Upper lobe of right lung (tissue), 1 donor: ENCODE data around the gene PLS1. TPM values are rescaled to one million over a fixed set of nuclear protein-coding genes. Genes with fewer than 3 reads are reported as not detected.

Source experiments
- ATAC-seq: fragments of 200-7000 bp; cut with Tn5 transposase; one replicate; pipeline ENCODE4 v1.9.1; 2020; ENCODE audit warnings: mild to moderate bottlenecking, moderate library complexity
- DNase-seq: peaks from one replicate; pipeline ENCODE4 v3.0.0-alpha.2; 2020
- H3K27ac ChIP-seq: fragments of 200-600 bp; one replicate; pipeline ENCODE4 v1.8.0; 2022
- H3K27me3 ChIP-seq: fragments of 200-600 bp; one replicate; pipeline ENCODE4 v1.8.0; 2022; ENCODE audit warnings: mild to moderate bottlenecking
- H3K36me3 ChIP-seq: fragments of 200-600 bp; one replicate; pipeline ENCODE4 v1.8.0; 2022
- H3K4me1 ChIP-seq: fragments of 200-600 bp; one replicate; pipeline ENCODE4 v1.8.0; 2022
- H3K4me3 ChIP-seq: fragments of 200-600 bp; one replicate; pipeline ENCODE4 v1.8.0; 2022; ENCODE audit warnings: mild to moderate bottlenecking
- H3K9me3 ChIP-seq: fragments of 200-600 bp; one replicate; pipeline ENCODE4 v1.8.0; 2022
- intact Hi-C: fragments of 100-400 bp; cut with DNase I; formaldehyde crosslinking; loops from one replicate; pipeline ENCODE4 v1.11.0; 2022
- total RNA-seq: library from RNA; stranded (reverse); fragmentation: NEBNext Ultra II Directional; extraction: Animal tissue kit (Norgen Biotek cat#: 25700); gene quantifications from one replicate; pipeline ENCODE4 v1.2.1, GENCODE V29; 2021
- TF ChIP-seq, protein P1 (sequence below): fragments of 200-600 bp; IDR thresholded peaks from one replicate; pipeline ENCODE4 v1.8.0; 2022; ENCODE audit warnings: antibody characterized with exemption
- donor health status: DM: no; HTN: yes; CAD: no; lungs with severe emphysema.

The PLS1 gene
- total RNA-seq, 1 donor from 2014 or later, result 26.0 TPM

- intact Hi-C loops, result no loop called here
- H3K36me3 ChIP-seq, result no peaks in the 10 kb centered on the region
- H3K27me3 ChIP-seq, result no peaks in the 10 kb centered on the region
- TF ChIP-seq, protein P1, sequence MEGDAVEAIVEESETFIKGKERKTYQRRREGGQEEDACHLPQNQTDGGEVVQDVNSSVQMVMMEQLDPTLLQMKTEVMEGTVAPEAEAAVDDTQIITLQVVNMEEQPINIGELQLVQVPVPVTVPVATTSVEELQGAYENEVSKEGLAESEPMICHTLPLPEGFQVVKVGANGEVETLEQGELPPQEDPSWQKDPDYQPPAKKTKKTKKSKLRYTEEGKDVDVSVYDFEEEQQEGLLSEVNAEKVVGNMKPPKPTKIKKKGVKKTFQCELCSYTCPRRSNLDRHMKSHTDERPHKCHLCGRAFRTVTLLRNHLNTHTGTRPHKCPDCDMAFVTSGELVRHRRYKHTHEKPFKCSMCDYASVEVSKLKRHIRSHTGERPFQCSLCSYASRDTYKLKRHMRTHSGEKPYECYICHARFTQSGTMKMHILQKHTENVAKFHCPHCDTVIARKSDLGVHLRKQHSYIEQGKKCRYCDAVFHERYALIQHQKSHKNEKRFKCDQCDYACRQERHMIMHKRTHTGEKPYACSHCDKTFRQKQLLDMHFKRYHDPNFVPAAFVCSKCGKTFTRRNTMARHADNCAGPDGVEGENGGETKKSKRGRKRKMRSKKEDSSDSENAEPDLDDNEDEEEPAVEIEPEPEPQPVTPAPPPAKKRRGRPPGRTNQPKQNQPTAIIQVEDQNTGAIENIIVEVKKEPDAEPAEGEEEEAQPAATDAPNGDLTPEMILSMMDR, result no peak
- DNase-seq (no peak), ATAC-seq (no peak)
- H3K9me3 ChIP-seq, result no peaks in the 10 kb centered on the region
- no peak overlapping the region for H3K4me3 ChIP-seq
- H3K4me1 ChIP-seq, result no peaks in the 10 kb centered on the region
- no peak overlapping the region for H3K27ac ChIP-seq
Measured at GRCh38 chr3:142690613-142691012, 94.4 kb downstream of the PLS1 start.

DNA sequence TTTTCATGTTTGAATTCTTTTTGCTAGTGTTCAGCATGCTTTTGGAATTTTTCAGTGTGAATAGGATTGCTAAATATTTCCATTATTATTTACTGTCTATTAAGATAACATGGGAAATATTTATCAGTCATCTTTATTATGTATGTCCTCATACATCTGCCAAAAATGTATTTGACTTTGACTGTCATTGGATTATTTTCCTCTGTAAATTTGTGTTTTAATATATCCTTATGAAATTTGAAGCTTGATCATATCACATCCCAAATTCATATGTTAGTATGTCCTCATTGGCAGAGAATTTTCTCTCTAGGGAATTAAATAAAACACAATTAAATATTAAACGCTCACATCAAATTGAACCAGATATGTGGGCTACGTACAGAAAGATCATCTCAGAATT lies 95.3 kb downstream of the PLS1 start:
- ATAC-seq, result no peak
- no peaks in the 10 kb centered on the region for H3K36me3 ChIP-seq
- H3K9me3 ChIP-seq, result no peaks in the 10 kb centered on the region
- DNase-seq, result no peak
- H3K27me3 ChIP-seq, result no peaks in the 10 kb centered on the region
- intact Hi-C loops, result no loop called here
- no peak overlapping the region for H3K4me3 ChIP-seq
- H3K4me1 ChIP-seq, result no peaks in the 10 kb centered on the region
- TF ChIP-seq, protein P1, result no peak
- no peak overlapping the region for H3K27ac ChIP-seq

DNA sequence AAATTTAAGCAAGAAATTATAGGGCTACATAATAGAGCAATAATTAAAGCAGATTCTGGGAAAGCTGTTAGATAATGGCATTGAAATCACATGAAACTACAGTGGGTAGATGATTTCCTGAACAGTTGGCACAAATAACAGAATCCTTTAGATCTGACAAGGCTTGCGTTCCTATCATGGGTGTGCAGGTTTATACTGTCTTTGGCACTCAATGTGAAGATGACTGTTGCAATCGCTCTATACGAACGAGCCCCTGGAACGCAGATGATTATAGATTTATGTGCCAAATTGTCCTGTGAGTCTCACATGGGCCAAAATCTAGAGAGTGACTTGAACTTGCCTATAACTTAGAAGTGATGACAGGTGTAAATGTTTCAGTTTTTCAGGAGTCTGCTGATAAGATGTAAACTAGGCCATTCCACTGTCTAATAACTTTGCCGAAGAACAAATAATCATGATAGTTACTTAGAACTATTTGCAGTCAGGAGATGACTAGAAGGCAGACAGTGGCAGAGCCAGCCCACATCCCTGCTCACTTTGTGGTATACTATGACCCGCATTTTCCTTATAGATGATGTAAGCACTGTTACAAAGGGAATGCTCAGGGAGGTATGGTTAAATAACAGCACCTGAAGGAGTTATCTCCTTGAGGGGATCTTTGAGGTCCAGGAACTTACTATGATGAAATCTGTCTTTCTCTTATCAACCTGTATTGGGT lies 97.1 kb downstream of the PLS1 start:
- H3K27me3 ChIP-seq, result no peaks in the 10 kb centered on the region
- H3K9me3 ChIP-seq, result no peaks in the 10 kb centered on the region
- ATAC-seq (no peak), DNase-seq (no peak)
- no peak overlapping the region for H3K4me3 ChIP-seq
- intact Hi-C loops, result no loop called here
- no peak overlapping the region for H3K27ac ChIP-seq
- no peaks in the 10 kb centered on the region for H3K36me3 ChIP-seq
- TF ChIP-seq, protein P1, result no peak
- no peaks in the 10 kb centered on the region for H3K4me1 ChIP-seq

DNA sequence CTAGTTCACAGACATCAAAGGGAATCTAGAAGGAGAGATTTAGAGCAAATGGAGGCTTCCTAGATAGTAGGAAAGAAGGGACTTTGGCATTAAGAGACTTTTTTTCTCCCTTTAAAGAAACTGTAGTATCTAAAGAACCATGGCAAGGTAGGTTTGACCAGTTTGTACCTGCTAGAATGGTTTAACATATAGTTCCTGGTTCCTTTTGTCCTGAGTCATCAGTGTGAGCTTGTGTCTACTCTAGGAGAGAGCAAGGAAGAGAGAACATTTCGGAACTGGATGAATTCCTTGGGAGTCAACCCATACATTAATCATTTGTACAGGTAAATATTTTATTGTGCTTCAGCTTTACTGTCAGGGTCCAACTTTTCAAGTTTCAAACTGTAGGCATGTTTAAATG lies 98.0 kb downstream of the PLS1 start:
- intact Hi-C loops, result no loop called here

GRCh38 chr3:142705198-142705597 lies 109.0 kb downstream of the PLS1 start:
- Histone ChIP-seq H3K4me3 (no peak overlapping the region), H3K36me3 (no peaks in the 10 kb centered on the region), H3K27ac (no peak overlapping the region), H3K4me1 (no peaks in the 10 kb centered on the region), H3K27me3 (no peaks in the 10 kb centered on the region), H3K9me3 (no peaks in the 10 kb centered on the region)
- intact Hi-C loops, result no loop called here
- no peak for ATAC-seq
- TF ChIP-seq, protein P1, result no peak
- DNase-seq, result no peak

More for the DNA sequence above, 98.0 kb downstream of the PLS1 start:
- DNase-seq (no peak), ATAC-seq (no peak)
- TF ChIP-seq, protein P1, result no peak
- Histone ChIP-seq H3K4me3 (no peak overlapping the region), H3K36me3 (no peaks in the 10 kb centered on the region), H3K27ac (no peak overlapping the region), H3K9me3 (no peaks in the 10 kb centered on the region), H3K27me3 (no peaks in the 10 kb centered on the region), H3K4me1 (no peaks in the 10 kb centered on the region)
